A549 (cell line): Measurements from ENCODE around the gene HOXD12.

Experiments
- CTCF ChIP-seq: fragments of >200 bp; sonication (Bioruptor Twin); formaldehyde crosslinking; IDR thresholded peaks from 3 replicates; pipeline ENCODE4 v1.5.1; 2016
- MAX ChIP-seq: IDR thresholded peaks from 2 replicates; pipeline ENCODE4 v1.6.1; 2012
- POLR2A ChIP-seq: IDR thresholded peaks from 2 replicates; pipeline ENCODE4 v1.6.1; 2012; ENCODE audit warnings: mild to moderate bottlenecking, low read length

- TF ChIP-seq MAX (no peak), CTCF (no peak), POLR2A (0 out of 2 replicates have a peak, but pooled peaks have one; percentile 3)
Measured at GRCh38 chr2:176136374-176137251, 37.0 kb downstream of the HOXD12 start.
